ENCODE results near the gene C5orf22.
"Not testable (repeated sequence)": the region's sequence is repeated elsewhere in the genome, so short reads cannot be mapped to it uniquely, and the experiment has no call there.

C5orf22 gene

GRCh38 chr5:31554552-31554951 is 22.5 kb downstream of the C5orf22 start:
- no peak for TF ChIP-seq POLR2A (IDR thresholded peaks at IDR 0.05; ENCODE audit: extremely low read depth, insufficient read length)
- no peak overlapping the region for H3K4me3 ChIP-seq (ENCODE audit: low read depth, low read length)
- DNase-seq (ENCODE audit: low read depth) = no peak

DNA sequence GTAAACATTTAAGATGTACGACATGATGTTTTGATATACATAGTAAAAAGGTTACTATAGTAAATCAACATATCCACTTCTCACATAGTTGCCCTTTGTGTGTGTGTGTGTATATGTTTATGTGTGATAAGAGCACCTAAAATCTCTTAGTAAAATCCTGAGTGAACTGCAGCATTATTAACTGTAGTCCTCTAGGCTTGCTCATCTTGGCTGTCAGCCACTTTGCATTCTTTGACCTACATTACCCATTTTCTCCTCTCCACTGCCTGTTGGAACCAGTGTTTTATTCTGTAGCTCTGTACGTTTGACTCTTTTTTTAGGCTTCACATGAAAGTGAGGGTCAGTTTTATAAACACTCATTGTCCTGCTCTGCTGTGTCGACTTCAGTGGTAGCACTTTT is 24.4 kb downstream of the C5orf22 start:
- TF ChIP-seq POLR2A (IDR thresholded peaks at IDR 0.05; ENCODE audit: extremely low read depth, insufficient read length) (no peak), MYC (IDR thresholded peaks at IDR 0.05; ENCODE audit: low read depth, low read length) (no peak), CTCF (IDR thresholded peaks at IDR 0.05; ENCODE audit: low read depth, low read length) (no peak)
- TF ChIP-seq, protein P1, sequence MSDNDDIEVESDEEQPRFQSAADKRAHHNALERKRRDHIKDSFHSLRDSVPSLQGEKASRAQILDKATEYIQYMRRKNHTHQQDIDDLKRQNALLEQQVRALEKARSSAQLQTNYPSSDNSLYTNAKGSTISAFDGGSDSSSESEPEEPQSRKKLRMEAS (IDR thresholded peaks at IDR 0.05; ENCODE audit: low read depth, low read length) = no peak
- DNase-seq (ENCODE audit: low read depth) = no peak

DNA sequence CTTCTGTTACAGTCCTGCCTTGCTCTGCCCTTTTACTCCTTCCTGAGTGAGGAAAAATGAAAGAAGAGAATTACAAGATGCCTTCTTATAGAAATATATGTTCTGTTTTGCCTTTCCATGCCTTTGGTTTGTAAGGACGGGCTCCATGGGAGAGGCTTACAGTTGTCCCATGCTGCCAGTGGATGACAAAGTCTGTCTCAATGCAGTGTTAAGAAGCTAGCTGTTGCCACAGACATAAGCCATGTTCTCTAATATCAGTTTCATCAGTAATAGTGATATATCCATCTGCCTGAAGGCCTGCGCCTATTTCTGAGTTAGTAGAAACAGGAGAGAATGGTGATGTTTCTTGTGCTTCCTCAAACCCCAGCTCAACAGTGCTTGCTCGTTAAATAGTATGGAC is 27.8 kb downstream of the C5orf22 start:
- H3K4me3 ChIP-seq (ENCODE audit: low read depth, low read length) = no peak overlapping the region
- no peak for TF ChIP-seq POLR2A (IDR thresholded peaks at IDR 0.05; ENCODE audit: extremely low read depth, insufficient read length)
- TF ChIP-seq MYC (IDR thresholded peaks at IDR 0.05; ENCODE audit: low read depth, low read length) = no peak
- TF ChIP-seq, protein P1 (IDR thresholded peaks at IDR 0.05; ENCODE audit: low read depth, low read length) = no peak
- no peak for TF ChIP-seq CTCF (IDR thresholded peaks at IDR 0.05; ENCODE audit: low read depth, low read length)
- DNase-seq (ENCODE audit: low read depth) = no peak

More for the DNA sequence above, 24.4 kb downstream of the C5orf22 start:
- H3K4me3 ChIP-seq (ENCODE audit: low read depth, low read length) = no peak overlapping the region

- TF ChIP-seq MYC (IDR thresholded peaks at IDR 0.05; ENCODE audit: low read depth, low read length) (no peak), POLR2A (IDR thresholded peaks at IDR 0.05; ENCODE audit: extremely low read depth, insufficient read length) (no peak), CTCF (IDR thresholded peaks at IDR 0.05; ENCODE audit: low read depth, low read length) (no peak)
- TF ChIP-seq, protein P1 (IDR thresholded peaks at IDR 0.05; ENCODE audit: low read depth, low read length) = no peak
- H3K4me3 ChIP-seq (ENCODE audit: low read depth, low read length) = no peak overlapping the region
- no peak for DNase-seq (ENCODE audit: low read depth)
These were observed 29.8 kb downstream of the C5orf22 start for GRCh38 chr5:31561946-31562345.

DNA sequence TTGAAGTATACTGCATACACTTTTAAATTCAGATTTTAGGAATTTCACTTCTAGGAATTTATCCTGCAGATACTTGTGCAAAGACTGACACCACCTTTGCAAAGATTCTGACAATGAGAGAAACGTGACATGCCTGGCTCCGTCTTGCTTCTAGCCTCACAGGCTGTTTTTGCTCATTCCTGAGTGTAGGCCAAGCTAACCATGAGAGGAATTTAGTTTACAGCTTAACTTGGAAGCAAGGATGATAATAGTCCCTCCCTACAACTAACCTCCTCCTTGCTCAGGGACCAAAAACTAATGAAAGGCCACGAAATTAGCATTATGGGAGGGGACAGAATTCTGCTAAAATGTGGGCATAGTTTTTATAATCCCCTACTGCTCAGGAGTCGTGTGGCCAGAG is 31.1 kb downstream of the C5orf22 start:
- TF ChIP-seq POLR2A (IDR thresholded peaks at IDR 0.05; ENCODE audit: extremely low read depth, insufficient read length) (no peak), CTCF (IDR thresholded peaks at IDR 0.05; ENCODE audit: low read depth, low read length) (no peak), MYC (IDR thresholded peaks at IDR 0.05; ENCODE audit: low read depth, low read length) (no peak)
- TF ChIP-seq, protein P1 (IDR thresholded peaks at IDR 0.05; ENCODE audit: low read depth, low read length) = no peak
- peak; percentile 11 for DNase-seq (ENCODE audit: low read depth)

DNA sequence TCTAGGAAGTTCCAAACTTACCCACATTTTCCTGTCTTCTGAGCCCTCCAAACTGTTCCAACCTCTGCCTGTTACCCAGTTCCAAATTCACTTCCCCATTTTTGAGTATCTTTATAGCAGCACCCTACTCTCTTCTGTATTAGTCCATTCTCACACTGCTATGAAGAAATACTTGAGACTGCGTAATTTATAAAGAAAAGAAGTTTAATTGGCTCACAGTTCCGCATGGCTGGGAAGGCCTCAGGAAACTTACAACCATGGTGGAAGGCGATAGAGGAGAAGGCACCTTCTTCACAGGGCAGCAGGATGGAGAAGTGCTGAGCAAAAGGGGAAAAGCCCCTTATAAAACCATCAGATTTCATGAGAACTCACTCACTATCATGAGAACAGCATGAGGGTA is 34.3 kb downstream of the C5orf22 start:
- H3K4me3 ChIP-seq (ENCODE audit: low read depth, low read length) = not testable (repeated sequence)
- DNase-seq (ENCODE audit: low read depth) = peak; percentile 36

More for the DNA sequence above, 31.1 kb downstream of the C5orf22 start:
- H3K4me3 ChIP-seq (ENCODE audit: low read depth, low read length) = no peak overlapping the region

- TF ChIP-seq, protein P1 (IDR thresholded peaks at IDR 0.05; ENCODE audit: low read depth, low read length) = no peak
- TF ChIP-seq MYC (IDR thresholded peaks at IDR 0.05; ENCODE audit: low read depth, low read length) = no peak
- DNase-seq (ENCODE audit: low read depth) = no peak
- H3K4me3 ChIP-seq (ENCODE audit: low read depth, low read length) = no peak overlapping the region
These were observed 36.3 kb downstream of the C5orf22 start for GRCh38 chr5:31568302-31568835.
